HG02678 (cell line): Measurements from ENCODE around the gene ASF1A.
A peak's percentile ranks its signal among the peaks of the same experiment; 100 is the strongest.

Experiments
- ATAC-seq: cut with Tn5 transposase; IDR thresholded peaks from one replicate; pipeline ENCODE4 v1.9.1; 2021; ENCODE audit warnings: mild to moderate bottlenecking, moderate library complexity; ENCODE audit not compliant: unreplicated experiment

Gene ASF1A

GRCh38 chr6:118912646-118913045 lies 18.7 kb downstream of the ASF1A start:
- ATAC-seq = no peak

GRCh38 chr6:118913161-118913560 lies 19.2 kb downstream of the ASF1A start:
- no peak for ATAC-seq

GRCh38 chr6:118914598-118914997 lies 20.6 kb downstream of the ASF1A start:
- ATAC-seq = no peak

DNA sequence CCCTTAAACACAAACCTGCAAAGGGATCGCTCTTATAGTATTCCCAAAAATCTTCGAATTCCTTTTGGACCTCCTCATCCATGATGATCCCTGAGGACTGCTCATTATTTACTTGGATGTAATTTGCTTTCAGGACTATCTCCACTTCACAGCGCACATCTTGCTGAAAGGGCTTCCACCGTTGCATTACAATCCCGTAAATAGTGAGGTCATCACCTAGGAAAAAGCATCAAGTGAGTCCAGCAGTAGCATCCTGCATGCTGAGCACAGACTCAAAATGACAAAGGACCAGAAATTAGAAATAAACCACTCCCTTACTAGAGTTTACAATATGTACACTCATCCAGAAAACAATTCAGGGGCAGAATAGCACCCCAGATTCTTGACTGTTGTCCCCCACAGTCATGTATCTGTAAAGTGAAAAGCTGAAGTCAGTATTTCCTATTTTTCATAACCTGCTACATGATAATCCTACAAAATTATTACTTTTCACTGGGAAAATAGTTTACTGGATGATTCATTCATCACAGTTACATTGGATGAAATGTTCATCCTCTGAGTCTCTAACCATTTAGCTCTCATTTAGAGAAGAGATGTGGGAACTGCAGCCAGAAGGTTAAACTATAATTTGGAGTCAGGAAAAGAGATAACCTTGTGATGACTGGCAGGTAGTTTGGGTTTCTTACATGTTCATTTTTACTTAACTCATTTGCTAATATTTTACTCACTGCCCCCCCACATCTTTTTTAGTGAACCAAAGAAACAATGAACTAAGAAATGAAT lies 23.8 kb downstream of the ASF1A start:
- no peak for ATAC-seq

DNA sequence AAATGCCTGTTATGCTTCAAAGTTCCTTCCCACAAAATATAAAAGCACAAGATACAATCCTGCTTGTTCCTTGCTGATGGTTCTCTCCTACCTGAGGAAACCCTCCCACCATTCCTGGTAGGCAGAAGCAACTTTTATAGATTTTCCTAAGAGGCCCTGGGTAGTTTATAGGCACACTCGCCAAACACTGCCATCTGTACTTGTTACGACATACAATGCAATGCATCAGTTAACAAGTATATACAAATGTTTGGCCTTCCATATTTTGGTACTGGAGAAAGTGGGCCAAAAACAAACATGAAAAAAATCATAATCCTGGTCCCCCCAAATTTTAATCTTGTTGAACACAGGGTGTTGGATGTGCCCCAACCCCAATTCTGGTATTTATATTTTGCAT lies 24.4 kb downstream of the ASF1A start:
- no peak for ATAC-seq

GRCh38 chr6:118921084-118921483 lies 27.1 kb downstream of the ASF1A start:
- no peak for ATAC-seq

DNA sequence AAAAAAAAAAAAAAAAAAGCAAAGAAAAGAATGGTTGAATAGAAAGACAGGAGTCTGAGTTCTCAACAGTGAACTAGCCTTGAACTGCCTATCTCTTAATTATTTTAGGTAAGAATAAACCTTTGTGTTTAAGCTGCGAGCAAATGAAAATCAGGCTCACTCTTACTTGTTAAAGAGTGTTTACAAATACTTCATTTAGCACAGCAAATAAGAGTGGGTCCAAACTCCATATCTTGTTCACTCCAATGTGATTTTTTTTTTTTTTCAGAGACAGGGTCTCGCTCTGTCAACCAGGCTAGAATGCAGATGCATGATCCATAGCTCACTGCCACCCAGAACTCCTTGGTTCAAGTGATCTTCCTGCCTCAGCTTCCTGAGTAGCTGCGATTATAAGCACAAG lies 29.1 kb downstream of the ASF1A start:
- no peak for ATAC-seq

- ATAC-seq = no peak
These were observed 36.7 kb downstream of the ASF1A start for GRCh38 chr6:118930680-118931079.

DNA sequence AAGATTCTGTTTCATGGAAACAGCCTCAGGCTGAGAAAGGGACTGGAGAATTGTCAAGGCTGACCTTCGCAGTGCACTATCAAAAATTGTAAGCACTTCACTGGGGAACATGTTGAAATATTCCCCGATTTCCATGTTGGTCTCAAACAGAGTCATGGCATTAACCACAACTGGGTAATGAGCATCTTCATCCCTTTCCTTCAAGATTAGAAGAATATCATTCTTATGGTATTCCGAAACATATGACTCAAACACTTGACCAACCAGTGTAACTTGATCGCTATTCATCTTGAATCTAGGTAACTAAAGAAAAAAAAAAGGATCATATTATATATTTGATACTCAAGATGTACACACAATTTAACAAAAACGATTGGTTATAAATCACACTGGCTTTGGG lies 37.5 kb downstream of the ASF1A start:
- no peak for ATAC-seq

GRCh38 chr6:118932421-118932820 lies 38.5 kb downstream of the ASF1A start:
- no peak for ATAC-seq

GRCh38 chr6:118933855-118934460 lies 40.0 kb downstream of the ASF1A start:
- ATAC-seq = peak; percentile 1

- ATAC-seq = peak; percentile 93
These were observed 40.7 kb downstream of the ASF1A start, which contains the start of gene MCM9 for GRCh38 chr6:118934461-118935330. MCM9 (minus strand) TSS chr6:118935159; CDS start chr6:118931723, 3,436 bp downstream.

GRCh38 chr6:118935331-118935668 lies 41.3 kb downstream of the ASF1A start:
- peak; percentile 10 for ATAC-seq

- ATAC-seq = no peak
These were observed 42.2 kb downstream of the ASF1A start for GRCh38 chr6:118935978-118936703.

GRCh38 chr6:118939683-118940082 lies 45.7 kb downstream of the ASF1A start:
- ATAC-seq = no peak

GRCh38 chr6:118940770-118941169 lies 46.8 kb downstream of the ASF1A start:
- no peak for ATAC-seq

DNA sequence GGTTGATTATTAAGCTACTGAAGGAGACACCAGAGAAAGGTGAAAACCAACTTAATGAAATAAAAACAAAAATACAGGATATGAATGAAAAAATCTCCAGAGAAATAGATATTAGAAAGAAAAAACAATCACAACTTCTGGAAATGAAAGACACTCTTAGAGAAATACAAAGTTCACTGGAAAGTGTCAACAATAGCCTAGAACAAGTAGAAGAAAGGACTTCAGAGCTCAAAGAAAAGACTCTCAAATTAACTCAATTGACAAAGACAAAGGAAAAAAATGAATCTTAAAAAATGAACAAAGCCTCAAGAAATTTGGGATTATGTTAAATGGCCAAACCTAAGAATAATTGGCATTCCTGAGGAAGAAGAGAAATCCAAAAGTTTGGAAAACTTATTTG lies 51.3 kb downstream of the ASF1A start:
- ATAC-seq = no peak

- ATAC-seq = no peak
These were observed 58.7 kb downstream of the ASF1A start for GRCh38 chr6:118952683-118953082.

- no peak for ATAC-seq
These were observed 59.4 kb downstream of the ASF1A start for GRCh38 chr6:118953391-118953790.
